Esophagus muscularis mucosa (tissue), 4 donors: Measurements from ENCODE around the gene CACNG1. TPM values are rescaled to one million over a fixed set of nuclear protein-coding genes. Genes with fewer than 3 reads are reported as not detected.
"Not testable (repeated sequence)": the region's sequence is repeated elsewhere in the genome, so short reads cannot be mapped to it uniquely, and the experiment has no call there.

Source experiments
- DNase-seq: peaks from one replicate; pipeline ENCODE4 v3.0.0-alpha.2; 2017; ENCODE audit errors: extremely low spot score
- H3K27ac ChIP-seq, 4 donors: fragments of 200-600 bp; sonication (generic); replicated peaks in 1 of 4; 1 replicate in 3 of 4; 2 replicates in 1 of 4; pipeline ENCODE4 v1.5.1; 2016 to 2019; ENCODE audit warnings: mild to moderate bottlenecking in 1 of 4
- H3K27me3 ChIP-seq, 4 donors: fragments of 200-600 bp; sonication (generic); one replicate each; pipeline versions ENCODE4 v1.5.1 to v1.6.0; 2016 to 2019
- H3K36me3 ChIP-seq, 4 donors: fragments of 200-600 bp; sonication (generic); one replicate each; pipeline ENCODE4 v1.5.1; 2016 to 2019
- H3K4me1 ChIP-seq, 4 donors: fragments of 200-600 bp; sonication (generic); one replicate each; pipeline ENCODE4 v1.5.1; 2016 to 2019
- H3K4me3 ChIP-seq, 4 donors: fragments of 200-600 bp; sonication (generic); 1 replicate in 2 of 4; 2 replicates in 2 of 4; pipeline ENCODE4 v1.5.1; 2016 to 2019; ENCODE audit warnings: mild to moderate bottlenecking in 4 of 4, moderate library complexity in 1 of 4
- H3K9me3 ChIP-seq, 4 donors: fragments of 200-600 bp; sonication (generic); 1 replicate in 3 of 4; 2 replicates in 1 of 4; pipeline ENCODE4 v1.5.1; 2016 to 2019
- EP300 ChIP-seq: sonication (generic); formaldehyde crosslinking; IDR thresholded peaks from one replicate; pipeline ENCODE4 v1.6.1; 2017; ENCODE audit warnings: antibody characterized with exemption
- POLR2A ChIP-seq: fragments of 450-650 bp; IDR thresholded peaks from one replicate; pipeline ENCODE4 v1.6.1; 2017; ENCODE audit warnings: antibody characterized with exemption, moderate library complexity, mild to moderate bottlenecking, low read depth
- POLR2AphosphoS5 ChIP-seq, 2 donors: sonication (generic); formaldehyde crosslinking; IDR thresholded peaks; one replicate each; pipeline ENCODE4 v1.6.1; 2017; ENCODE audit warnings: antibody characterized with exemption in 2 of 2
- WGBS: methylation state at CpG from one replicate; pipeline ENCODE4 v1.1.5; 2018; 5-methylcytosine and 5-hydroxymethylcytosine counted together
- intact Hi-C: fragments of 100-400 bp; cut with DNase I; formaldehyde crosslinking; loops from one replicate; pipeline ENCODE4 v1.15.1; 2023
- total RNA-seq, 4 donors: library from RNA; depleted of rRNA; stranded (reverse); fragments of >200 nt; gene quantifications; one replicate each; pipeline versions ENCODE4 v1.1.0 to v1.2.1, GENCODE V29; 2016
- TF ChIP-seq, protein P1 (sequence below), 3 experiments: fragments of 200-600 bp in 2 of 3; fragments of 450-650 bp in 1 of 3; sonication (generic) in 2 of 3; IDR thresholded peaks; one replicate each; pipeline ENCODE4 v1.5.1; 2017 to 2019; ENCODE audit warnings: antibody characterized with exemption in 3 of 3, mild to moderate bottlenecking in 2 of 3, moderate library complexity in 1 of 3

The CACNG1 gene
- total RNA-seq, 4 donors from 2014 or later, result not detected

- intact Hi-C loops, result no loop called here
- Histone ChIP-seq H3K4me3 (no peak overlapping the region), H3K36me3 (peaks cover 0 to 3% (median 0%) of the 10 kb centered on the region in 4 donors), H3K4me1 (peaks cover 5 to 11% (median 6%) of the 10 kb centered on the region in 4 donors), H3K9me3 (no peaks in the 10 kb centered on the region), H3K27ac (no peak overlapping the region), H3K27me3 (no peaks in the 10 kb centered on the region)
- TF ChIP-seq, protein P1, sequence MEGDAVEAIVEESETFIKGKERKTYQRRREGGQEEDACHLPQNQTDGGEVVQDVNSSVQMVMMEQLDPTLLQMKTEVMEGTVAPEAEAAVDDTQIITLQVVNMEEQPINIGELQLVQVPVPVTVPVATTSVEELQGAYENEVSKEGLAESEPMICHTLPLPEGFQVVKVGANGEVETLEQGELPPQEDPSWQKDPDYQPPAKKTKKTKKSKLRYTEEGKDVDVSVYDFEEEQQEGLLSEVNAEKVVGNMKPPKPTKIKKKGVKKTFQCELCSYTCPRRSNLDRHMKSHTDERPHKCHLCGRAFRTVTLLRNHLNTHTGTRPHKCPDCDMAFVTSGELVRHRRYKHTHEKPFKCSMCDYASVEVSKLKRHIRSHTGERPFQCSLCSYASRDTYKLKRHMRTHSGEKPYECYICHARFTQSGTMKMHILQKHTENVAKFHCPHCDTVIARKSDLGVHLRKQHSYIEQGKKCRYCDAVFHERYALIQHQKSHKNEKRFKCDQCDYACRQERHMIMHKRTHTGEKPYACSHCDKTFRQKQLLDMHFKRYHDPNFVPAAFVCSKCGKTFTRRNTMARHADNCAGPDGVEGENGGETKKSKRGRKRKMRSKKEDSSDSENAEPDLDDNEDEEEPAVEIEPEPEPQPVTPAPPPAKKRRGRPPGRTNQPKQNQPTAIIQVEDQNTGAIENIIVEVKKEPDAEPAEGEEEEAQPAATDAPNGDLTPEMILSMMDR (IDR thresholded peaks at IDR 0.05), result no peak
- TF ChIP-seq POLR2A (no peak), POLR2AphosphoS5 (IDR thresholded peaks at IDR 0.05) (no peak), EP300 (no peak)
- DNase-seq, result no peak
- WGBS, result 96% methylated on average over 1 of the region's 1 CpG
These were observed 52.3 kb downstream of the CACNG1 start for GRCh38 chr17:67096609-67097008.

DNA sequence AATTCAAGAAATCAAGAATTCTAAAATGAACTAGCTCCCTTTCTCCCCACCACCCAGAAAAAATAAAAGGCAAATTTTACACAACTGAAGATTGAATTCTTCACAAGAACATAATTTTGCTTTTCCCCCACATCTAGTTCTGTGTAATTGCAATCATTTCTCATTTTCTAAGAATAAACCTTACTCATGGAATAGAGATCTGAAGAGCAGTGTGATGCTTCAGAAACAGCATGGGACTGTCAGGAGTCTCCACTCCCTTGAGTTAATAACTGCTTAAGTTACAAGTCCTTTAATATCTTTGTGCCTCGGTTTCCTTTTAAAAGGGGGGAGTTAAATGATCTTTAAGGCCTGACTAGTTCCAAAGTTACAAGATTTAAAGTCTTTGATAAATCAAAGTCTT lies 53.7 kb downstream of the CACNG1 start:
- intact Hi-C loops, result no loop called here

DNA sequence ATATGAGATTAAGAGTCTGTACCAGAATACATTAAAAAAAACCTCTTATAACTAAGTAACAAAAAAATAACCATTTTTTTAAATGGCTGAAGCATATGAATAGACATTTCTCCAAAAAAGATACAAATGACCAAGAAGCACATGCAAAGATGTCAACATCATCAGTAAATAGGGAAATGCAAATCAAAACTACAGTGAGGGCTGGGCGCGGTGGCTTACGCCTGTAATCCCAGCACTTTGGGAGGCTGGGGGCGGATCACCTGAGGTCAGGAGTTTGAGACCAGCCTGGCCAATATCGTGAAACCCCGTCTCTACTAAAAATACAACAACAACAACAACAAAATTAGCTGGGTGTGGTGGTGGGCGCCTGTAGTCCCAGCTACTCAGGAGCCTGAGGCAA lies 60.3 kb downstream of the CACNG1 start:
- H3K27me3 ChIP-seq, H3K9me3 ChIP-seq, H3K4me3 ChIP-seq, H3K27ac ChIP-seq, DNase-seq, intact Hi-C loops: not testable (repeated sequence)
- WGBS, result 94% methylated on average over 7 of the region's 7 CpGs
- Histone ChIP-seq H3K4me1 (peaks cover 0 to 21% (median 8%) of the 10 kb centered on the region in 4 donors), H3K36me3 (peaks cover 28 to 48% (median 35%) of the 10 kb centered on the region in 4 donors)

More for the DNA sequence above, 53.7 kb downstream of the CACNG1 start:
- no peak for DNase-seq
- no peaks in the 10 kb centered on the region for H3K9me3 ChIP-seq
- TF ChIP-seq, protein P1 (IDR thresholded peaks at IDR 0.05), result no peak
- TF ChIP-seq POLR2AphosphoS5 (IDR thresholded peaks at IDR 0.05), result no peak
- no peak for TF ChIP-seq EP300
- no peak for TF ChIP-seq POLR2A
- WGBS, result 88% methylated on average over 1 of the region's 1 CpG
- peaks cover 0 to 3% (median 0%) of the 10 kb centered on the region in 4 donors for H3K36me3 ChIP-seq
- no peaks in the 10 kb centered on the region for H3K27me3 ChIP-seq
- H3K4me1 ChIP-seq, result peaks cover 5 to 18% (median 11%) of the 10 kb centered on the region in 4 donors
- no peak overlapping the region for H3K27ac ChIP-seq
- H3K4me3 ChIP-seq, result no peak overlapping the region

- H3K27me3 ChIP-seq, result no peaks in the 10 kb centered on the region
- H3K36me3 ChIP-seq, result peaks cover 28 to 54% (median 35%) of the 10 kb centered on the region in 4 donors
- no peak overlapping the region for H3K4me3 ChIP-seq
- H3K9me3 ChIP-seq, result no peaks in the 10 kb centered on the region
- intact Hi-C loops, result no loop called here
- TF ChIP-seq, protein P1 (IDR thresholded peaks at IDR 0.05), result no peak
- TF ChIP-seq POLR2AphosphoS5 (IDR thresholded peaks at IDR 0.05) (no peak), EP300 (no peak), POLR2A (no peak)
- H3K27ac ChIP-seq, result no peak overlapping the region
- peaks cover 0 to 21% (median 8%) of the 10 kb centered on the region in 4 donors for H3K4me1 ChIP-seq
- no peak for DNase-seq
These were observed 60.9 kb downstream of the CACNG1 start for GRCh38 chr17:67105213-67105612.

Other genes starting within 250 kb of the CACNG1 start
- not detected for gene CACNG5, start 209.4 kb upstream of the CACNG1 start, total RNA-seq
- gene CACNG4, start 79.8 kb upstream of the CACNG1 start, total RNA-seq, result 10 to 100 TPM in 1 of 4 donors, 1 to 10 TPM in 3; 1.7 to 12.5 (median 2.9) TPM
- 10 to 100 TPM; 35.0 to 62.3 (median 45.8) TPM for gene HELZ, start 200.6 kb downstream of the CACNG1 start, total RNA-seq